HG02623 (cell line): ENCODE measurements around the gene MRPL17.
"Not testable (repeated sequence)": the region's sequence is repeated elsewhere in the genome, so short reads cannot be mapped to it uniquely, and the experiment has no call there.

Source experiments
- ATAC-seq: cut with Tn5 transposase; IDR thresholded peaks from one replicate; pipeline ENCODE4 v1.9.1; 2021; ENCODE audit warnings: moderate library complexity; ENCODE audit not compliant: unreplicated experiment

MRPL17 gene

DNA sequence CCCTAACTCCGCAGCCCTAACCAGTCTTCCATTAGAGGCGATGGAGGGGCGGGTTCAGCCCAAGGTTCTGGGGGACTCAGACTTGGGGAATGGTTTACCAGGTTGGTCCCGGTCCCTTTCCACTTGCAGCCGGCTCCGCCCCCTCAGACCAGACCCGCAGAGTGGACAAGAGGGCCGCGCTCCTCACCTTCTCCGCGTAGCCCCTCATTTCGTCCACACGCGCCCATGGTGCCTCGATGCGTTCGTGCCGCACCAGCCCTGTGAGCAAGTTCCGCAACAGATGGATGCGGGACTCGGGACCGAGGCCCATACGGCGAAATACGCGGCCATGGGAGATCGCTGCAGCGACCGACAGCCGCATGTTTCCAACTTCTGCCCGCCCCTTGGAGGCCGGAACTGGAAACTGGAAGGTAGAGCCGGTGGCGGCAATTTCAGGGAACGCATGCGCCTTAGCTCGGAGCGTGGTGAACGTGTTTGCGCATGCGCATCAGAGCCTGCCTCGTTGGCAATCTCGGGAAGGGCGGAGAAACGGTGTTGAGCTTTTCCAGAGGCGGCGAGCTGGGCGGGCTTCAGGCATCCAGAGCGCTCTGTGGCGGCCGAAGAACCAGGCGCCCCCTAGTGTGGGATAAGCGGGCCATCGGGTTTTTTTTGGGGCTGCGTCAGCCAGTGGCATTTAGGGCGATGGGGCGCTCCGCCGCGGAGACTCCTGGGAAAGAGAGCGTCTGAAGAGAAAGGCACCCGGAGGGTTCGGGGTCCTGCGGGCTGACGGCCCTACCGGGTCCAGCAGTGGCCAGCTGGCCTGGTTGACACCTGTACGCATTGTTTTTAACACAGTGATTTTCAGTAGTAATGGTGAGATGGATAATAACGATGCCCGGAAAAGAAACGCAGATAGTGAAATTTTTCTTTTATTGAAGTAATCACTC, at the start of gene MRPL17:
Gene MRPL17, minus strand, starts transcription at position 405 of the 926 bp plus-strand sequence. Its CDS starts 44 bp downstream, at position 361.
- peak; percentile 88 for ATAC-seq

DNA sequence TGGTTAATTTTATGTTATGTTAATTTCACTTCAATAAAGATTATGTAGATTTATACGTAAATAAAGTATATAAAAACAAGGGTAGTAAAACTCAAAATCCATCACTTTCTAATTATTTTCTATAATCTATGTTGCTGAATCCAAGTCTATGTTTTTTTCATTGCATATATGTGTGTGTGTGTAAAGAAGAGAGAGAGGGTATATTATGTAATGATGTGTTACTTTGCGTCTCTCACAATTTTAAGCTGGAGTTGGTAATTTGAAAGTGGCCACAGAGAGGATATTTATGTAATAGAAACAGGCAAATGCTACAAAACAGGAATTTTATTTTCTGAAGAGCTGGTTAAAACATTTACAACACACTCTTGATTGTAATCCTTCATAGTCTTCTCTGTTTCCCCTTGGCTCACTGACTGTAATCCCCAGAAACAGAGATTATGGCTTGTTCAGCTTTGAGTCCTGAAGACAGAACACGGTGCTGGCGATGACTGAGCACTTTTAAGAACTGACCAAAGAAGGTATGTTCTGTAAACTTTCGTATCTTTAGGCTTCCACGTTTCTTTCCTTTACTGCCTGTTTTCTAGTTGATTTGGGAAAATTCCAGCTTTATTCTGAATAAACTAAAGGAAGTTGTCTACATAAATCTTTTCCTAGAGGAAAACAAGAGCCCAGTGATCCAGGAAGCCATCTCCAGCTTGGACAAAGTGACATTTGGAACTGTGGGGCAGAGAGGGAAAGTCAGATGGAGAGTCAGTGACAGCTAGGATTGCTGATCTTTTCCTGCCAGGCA, 45.0 kb upstream of the MRPL17 start:
- no peak for ATAC-seq

DNA sequence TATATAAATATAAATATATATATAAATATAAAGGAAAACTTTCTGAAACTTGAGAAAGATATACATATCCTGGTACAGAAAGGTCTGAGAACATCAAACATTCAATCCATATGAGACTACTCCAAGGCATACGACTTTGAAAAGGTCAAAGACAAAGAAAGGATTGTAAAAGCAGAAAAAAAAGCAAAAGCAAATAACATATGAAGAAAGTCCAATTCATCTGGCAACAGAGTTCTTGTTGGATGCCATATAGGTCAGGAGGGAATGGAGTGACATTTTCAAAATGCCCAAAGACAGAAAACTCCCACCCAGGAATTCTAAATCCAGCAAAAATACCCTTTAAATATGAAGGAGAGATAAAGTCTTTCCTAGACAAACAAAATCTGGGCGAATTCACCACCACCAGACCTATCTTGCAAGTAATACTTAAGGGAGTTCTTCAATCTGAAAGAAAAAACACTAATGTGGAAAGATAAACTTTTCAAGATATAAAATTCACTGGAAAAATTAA, 42.3 kb upstream of the MRPL17 start:
- ATAC-seq, result no peak

DNA sequence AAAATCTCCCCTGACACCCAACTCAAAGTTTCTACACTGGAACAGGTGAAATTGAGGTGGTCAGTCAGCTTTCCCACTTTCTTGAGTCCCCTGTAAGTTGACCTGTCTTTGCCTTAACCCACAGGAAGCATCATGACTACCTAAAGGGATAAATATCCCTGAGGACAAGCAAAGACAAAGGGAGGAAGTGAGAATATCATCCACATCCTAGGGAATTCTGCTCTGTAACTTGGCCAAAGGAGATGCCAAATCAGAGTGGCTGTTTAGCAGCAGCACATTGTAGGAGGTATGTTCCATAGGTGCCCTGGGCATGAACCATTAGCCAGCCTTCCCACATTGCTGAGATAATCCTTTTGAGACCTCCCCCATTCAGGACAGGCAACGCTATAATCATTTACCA, 40.9 kb upstream of the MRPL17 start:
- ATAC-seq, result no peak

DNA sequence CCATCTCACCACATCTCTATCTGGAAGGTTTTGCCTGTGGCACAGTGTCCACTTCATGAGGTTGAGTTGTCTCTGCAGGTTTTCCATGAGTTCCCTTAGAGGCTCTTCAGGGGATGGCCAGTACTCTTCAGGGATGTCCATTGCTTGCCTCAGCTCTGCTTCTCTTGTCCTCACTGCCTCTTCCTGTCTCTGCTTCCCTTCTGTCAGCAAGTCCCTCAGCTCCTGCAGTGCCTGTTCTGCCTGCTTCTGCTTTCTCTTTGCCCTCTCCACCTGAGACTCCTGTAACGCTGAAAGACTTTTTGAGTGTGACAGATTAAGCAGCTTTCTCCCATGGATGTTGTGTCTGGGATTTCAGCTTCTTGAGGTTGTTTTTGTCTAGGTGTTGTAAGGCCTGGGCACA, 38.2 kb upstream of the MRPL17 start:
- ATAC-seq, result no peak

DNA sequence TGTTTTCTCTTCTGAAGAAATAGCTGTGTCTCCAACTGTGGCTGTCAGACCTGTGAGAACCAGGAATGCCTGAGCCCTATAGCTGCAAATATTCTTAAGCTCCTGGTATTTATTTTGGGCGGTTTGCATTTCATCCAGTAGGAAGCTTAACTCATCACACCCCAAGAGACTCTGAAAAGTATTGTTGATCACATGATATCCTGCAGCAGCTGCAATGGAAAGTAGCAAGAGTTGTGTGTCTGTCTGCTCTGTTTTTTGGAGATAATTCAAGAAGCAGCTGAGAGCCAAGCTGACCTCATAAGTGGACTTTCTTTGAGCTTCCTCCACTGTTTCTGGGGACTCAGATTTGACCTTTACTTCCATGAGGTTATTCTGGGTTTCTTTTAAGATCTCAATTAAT, 36.4 kb upstream of the MRPL17 start:
- no peak for ATAC-seq

DNA sequence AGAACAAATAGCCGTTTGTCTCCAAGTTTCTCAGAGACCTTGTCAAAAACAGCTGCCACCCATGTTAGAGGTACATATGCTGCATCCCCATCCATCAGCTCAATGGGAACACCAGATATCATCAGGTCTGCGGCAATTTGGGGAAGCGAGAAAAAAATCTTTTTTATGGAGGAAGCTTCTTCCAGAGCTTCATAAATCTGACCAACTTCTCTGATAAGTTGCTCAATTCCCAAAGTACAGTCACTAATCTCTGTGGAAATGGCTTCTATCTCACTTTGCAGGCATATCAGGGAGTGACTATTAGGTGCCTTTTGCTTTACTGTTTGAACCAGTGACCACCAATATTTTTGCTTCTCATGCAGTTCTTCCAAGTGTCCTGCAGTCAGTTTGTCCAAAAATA, 34.3 kb upstream of the MRPL17 start:
- ATAC-seq, result no peak

DNA sequence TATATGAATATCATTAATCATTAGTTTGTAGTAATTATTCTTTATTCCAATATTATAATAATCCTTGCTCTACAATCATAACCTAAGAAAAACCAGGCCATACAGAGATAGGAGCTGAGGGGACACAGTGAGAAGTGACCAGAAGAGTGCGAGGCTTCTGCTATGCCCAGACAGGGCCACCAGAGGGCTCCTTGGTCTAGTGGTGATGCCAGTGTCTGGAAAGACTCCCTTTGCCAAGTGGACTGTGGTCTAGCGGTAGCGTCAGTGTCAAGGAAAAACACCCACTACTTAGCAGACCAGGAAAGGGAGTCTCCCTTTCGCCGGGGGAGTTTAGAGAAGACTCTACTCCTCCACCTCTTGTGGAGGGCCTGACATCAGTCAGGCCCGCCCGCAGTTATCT, 28.4 kb upstream of the MRPL17 start:
- not testable (repeated sequence) for ATAC-seq

DNA sequence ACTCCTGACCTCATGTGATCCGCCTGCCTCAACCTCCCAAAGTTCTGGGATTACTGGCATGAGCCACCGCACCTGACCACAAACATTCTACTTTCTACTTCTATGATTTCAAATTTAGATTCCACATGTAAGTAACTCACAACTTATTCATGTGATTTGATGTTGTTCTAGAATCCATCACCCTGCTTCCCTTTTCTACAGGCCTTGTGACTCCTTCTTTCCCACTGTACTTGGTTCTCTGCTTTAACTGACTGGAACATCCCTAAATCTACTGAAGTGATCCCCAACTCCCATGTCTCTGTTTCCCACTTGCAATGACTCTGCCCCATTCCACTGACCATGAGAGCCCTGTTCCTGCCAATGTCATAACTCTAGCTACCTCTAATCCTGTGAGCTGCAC, 25.7 kb upstream of the MRPL17 start:
- ATAC-seq, result no peak

DNA sequence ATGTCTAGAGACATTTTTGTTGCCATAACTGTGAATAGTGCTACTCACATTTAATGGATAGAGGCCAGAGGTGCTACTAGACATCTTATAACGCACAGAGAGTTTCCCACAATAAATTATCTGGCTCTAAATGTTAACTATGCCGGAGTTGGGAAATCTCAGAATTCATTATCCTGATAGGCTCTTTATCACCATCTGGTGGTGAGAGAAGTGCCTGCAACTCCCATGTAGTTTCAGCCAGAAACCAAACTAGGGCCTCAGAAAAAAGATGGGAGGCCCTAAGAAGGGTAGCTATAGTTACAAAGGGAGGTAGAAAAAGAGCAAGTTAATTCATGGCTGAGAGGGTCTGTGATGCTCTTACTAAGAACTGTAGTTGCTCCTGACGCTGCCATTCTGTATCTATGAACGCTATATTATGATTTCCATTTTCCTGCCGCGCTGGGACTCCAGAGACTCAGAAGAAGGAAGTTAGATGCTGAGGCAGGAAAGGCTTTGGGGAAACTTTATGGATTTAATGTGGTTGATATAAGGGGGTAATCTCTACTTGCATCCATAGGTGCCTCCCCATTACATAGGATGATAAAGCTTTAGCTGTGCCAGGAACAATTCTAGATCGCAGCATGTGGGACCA, 22.9 kb upstream of the MRPL17 start:
- ATAC-seq, result no peak

DNA sequence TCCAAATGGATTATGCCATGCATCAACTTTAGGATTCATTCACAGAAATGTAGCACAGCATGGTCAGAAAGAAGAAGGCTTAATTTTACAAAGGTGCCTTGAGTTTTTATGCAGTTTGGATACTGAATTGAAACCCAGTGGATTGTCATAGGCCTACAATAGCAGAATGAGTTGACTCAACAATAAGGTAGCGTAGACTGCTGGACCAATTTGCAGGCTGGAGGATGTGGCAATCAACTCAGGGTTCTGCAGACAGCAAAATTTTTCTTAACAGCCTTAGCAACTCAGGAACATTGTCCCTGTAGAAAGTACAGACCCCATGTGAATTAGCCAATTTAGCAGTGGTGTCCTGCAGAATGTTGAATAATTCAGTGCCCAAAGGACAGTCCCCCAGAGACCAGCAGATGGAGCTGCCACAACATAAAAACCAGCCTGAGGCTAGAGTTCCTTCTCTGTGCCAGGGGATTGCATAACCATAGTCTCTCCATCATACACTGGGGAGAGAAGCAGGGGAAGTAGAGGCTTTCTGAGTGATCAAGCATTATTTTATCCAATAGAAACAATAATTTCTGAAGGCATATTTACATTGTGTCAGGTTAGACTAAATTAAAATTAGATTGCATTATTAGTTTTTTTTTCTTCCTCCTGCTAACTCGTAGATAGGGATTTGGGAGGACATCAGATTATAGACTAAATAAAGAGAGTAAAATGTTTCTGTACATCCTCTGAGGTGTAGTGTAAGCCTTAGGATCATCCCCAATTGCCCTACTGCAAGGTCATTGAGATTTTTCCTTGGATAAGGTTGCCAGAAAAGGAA, 20.3 kb upstream of the MRPL17 start:
- no peak for ATAC-seq

DNA sequence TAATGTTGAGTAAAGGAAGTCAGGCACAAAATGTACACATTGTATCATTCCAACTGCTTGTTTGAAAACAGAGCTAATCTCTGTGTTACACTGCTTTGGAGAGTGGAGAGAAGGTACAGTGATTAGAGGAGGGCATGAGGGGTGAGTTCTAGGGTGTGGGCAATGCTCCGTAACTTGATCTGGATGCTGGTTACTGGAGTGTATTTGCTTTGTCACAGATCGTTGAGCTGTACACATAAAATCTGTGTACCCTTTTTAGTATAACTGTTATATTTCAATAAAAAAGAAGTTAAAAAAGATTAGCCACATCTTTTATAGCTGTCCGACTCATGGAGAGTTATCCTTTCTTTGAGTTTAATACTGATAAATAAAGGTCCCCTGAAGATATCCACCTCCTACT, 18.8 kb upstream of the MRPL17 start:
- not testable (repeated sequence) for ATAC-seq

DNA sequence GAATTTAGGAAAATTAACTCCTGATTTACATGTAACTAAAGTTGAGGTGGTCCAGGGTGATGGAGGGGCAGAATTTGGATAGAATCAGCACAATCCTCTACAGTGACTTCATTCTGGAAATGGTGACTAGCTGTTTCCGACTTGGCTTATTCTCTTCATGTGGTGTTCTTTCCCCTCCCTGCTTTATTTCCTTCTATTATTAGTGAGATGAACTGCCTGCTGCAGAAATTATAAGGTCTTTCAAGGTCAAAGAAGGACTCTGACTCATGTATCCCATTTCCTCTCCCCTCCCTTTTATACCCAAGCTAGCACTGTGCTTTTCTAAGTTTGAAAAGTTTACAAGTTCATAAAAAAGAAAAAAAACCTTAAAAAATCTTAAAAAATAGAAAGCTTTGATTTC, 12.2 kb upstream of the MRPL17 start:
- no peak for ATAC-seq

DNA sequence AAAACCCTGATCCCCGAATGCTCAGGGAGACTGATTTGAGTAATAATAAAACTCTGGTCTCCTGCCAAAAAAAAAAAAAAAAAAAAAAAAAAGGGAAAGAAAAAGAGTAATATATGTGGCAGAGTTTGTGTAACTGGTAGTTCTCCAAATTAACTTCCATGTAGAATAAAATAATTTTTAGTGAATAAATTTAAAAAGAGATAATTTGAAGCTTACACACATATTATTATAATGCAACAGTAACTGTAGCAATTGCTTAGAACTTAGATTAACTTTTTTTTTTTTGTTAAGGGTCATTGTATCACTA, 11.0 kb upstream of the MRPL17 start:
- no peak for ATAC-seq

DNA sequence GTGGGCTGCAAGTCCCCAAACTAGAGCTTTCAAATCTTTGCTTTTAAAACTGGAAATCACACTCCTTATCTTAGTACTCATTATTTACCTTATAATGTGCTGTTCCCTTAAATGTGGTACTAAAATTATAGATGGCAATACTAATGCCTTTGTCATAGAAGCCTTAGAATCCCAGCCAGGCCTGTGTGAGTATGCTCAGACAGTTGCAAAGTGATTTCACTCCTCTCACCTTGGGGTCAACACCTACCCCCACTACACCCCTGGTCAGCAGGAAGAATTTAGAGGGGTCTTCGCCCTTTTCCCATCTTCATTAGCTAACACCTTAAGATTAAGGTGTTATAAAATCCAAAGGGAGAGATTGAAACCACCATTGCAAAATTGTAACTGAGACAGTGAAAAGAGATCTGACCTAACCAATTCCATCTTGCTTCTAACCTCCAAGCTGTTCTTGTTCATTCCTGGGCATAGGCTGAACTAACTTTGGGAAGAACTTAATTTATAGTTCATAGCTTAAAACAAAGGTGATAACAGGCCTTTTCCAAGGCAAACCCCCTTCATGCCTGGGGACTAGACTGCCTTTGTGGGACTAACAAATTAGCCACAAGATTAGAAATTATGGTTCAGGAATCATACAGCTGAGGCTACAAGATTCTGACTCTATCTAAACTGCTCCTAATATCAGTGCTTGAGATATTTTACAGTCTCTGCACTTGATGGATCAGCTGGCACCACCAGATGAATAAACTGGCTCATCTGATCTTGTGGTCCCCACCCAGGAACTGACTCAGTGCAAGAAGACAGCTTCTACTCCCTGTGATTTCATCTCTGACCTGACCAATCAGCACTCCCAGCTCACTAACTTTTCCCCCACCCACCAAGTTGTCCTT, 10.4 kb upstream of the MRPL17 start:
- no peak for ATAC-seq

DNA sequence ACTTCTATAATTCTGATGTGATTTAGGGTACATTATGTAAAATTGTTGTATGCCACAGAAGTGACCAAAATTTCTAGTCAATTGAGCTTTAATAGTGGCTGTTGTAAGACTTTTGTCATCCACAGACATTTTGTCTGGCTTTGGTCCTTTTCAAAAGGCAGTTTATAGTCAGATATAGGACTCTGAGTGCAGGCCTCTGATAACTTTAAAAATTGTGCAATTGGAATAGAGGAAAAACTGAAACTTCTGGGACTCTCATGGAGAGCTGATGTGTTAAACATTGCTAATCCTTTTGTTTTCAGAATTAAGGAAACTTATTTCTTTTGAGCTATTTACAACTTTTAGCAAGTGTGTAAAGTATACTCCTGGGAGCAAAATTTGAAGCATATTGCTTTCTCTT, 9.0 kb upstream of the MRPL17 start:
- ATAC-seq, result no peak

DNA sequence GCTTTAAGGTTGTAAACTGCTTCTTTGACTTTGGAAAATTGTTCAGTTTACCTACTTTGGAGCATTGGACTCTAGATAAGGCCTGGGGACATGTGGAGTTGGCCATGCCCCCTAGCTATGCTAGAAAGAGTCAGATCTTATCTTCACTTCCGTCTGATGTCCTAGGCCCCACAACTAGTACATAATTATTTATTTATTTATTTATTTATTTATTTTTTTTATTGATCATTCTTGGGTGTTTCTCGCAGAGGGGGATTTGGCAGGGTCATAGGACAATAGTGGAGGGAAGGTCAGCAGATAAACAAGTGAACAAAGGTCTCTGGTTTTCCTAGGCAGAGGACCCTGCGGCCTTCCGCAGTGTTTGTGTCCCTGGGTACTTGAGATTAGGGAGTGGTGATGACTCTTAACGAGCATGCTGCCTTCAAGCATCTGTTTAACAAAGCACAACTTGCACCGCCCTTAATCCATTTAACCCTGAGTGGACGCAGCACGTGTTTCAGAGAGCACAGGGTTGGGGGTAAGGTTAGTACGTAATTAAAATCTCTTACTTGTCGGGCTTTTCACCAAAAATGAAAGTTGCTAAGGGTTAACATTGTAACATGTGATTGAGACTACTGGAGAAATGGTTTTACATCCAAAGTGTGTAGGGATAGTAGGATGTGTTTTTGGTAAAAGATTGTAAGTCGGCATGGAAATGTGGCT, 7.4 kb upstream of the MRPL17 start:
- ATAC-seq, result not testable (repeated sequence)

DNA sequence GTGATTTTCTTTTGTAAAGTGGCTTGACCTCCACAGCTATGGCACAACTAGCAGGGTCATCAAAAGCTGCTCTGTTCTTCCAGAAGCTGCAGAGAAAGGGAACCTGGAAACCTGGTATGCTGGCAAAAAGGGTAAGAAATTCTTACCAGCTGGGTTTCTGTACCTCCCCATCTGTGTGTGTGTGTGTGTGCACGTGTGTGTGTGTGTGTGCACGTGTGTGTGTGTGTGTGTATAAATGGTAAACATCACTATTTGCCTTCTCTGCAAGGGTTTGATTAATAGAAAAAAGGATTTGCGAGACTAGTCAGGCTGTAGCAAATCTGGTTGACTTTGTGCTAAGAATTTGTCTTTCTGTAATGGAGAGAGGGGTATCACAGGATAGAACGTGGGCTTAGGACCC, 4.7 kb upstream of the MRPL17 start:
- no peak for ATAC-seq

DNA sequence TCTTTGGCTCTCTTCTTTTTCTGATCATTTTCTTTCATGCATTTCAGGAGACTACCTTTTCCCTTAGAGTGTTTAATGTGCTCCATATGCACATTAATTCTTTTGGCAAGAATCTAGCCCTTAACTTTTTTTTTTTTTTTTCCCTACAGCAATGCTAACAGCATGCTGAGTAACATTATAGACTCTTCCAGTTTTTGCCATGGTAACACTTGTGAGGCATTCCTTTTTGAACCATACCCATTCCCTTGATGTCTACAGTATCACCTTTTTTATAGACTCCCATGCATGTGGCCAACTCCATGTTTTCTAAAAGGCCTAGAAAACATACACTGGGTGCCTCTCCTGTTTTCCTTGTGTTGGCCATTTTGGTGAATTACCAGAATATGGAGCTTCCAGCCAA, 2.9 kb upstream of the MRPL17 start:
- no peak for ATAC-seq
